PFSK-1 (cell line): ENCODE measurements around the gene PCCB.

Experiments
- FOXP2 ChIP-seq: optimal IDR thresholded peaks from 2 replicates; pipeline ENCODE3; 2011; ENCODE audit warnings: borderline replicate concordance, control low read depth, inconsistent platforms; ENCODE audit not compliant: insufficient read depth; ENCODE audit errors: extremely low read length, extremely low read depth
- POLR2AphosphoS5 ChIP-seq: IDR thresholded peaks from 2 replicates; pipeline ENCODE4 v1.6.1; 2012; ENCODE audit warnings: low read depth, mild to moderate bottlenecking, control low read depth, low read length, moderate library complexity
- SIN3A ChIP-seq: IDR thresholded peaks from 2 replicates; pipeline ENCODE4 v1.6.1; 2012; ENCODE audit warnings: mild to moderate bottlenecking, low read length, moderate library complexity, borderline replicate concordance; ENCODE audit not compliant: insufficient read depth
- TF ChIP-seq, protein P1 (sequence below), 2 experiments: IDR thresholded peaks; 2 replicates each; pipeline versions ENCODE4 v1.6.1 to v1.8.0; 2011 to 2012; ENCODE audit warnings: low read depth in 2 of 2, low read length in 2 of 2, control low read depth in 1 of 2, inconsistent platforms in 1 of 2, mild to moderate bottlenecking in 1 of 2, moderate library complexity in 1 of 2; ENCODE audit not compliant: insufficient read depth in 1 of 2

GRCh38 chr3:136258199-136258598, 8.1 kb downstream of the PCCB start:
- TF ChIP-seq, protein P1, sequence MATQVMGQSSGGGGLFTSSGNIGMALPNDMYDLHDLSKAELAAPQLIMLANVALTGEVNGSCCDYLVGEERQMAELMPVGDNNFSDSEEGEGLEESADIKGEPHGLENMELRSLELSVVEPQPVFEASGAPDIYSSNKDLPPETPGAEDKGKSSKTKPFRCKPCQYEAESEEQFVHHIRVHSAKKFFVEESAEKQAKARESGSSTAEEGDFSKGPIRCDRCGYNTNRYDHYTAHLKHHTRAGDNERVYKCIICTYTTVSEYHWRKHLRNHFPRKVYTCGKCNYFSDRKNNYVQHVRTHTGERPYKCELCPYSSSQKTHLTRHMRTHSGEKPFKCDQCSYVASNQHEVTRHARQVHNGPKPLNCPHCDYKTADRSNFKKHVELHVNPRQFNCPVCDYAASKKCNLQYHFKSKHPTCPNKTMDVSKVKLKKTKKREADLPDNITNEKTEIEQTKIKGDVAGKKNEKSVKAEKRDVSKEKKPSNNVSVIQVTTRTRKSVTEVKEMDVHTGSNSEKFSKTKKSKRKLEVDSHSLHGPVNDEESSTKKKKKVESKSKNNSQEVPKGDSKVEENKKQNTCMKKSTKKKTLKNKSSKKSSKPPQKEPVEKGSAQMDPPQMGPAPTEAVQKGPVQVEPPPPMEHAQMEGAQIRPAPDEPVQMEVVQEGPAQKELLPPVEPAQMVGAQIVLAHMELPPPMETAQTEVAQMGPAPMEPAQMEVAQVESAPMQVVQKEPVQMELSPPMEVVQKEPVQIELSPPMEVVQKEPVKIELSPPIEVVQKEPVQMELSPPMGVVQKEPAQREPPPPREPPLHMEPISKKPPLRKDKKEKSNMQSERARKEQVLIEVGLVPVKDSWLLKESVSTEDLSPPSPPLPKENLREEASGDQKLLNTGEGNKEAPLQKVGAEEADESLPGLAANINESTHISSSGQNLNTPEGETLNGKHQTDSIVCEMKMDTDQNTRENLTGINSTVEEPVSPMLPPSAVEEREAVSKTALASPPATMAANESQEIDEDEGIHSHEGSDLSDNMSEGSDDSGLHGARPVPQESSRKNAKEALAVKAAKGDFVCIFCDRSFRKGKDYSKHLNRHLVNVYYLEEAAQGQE (IDR thresholded peaks at IDR 0.05; ENCODE audit: insufficient read depth in 1 of 2, low read depth in 2 of 2, low read length in 2 of 2): no peak
- no peak for TF ChIP-seq FOXP2
- TF ChIP-seq SIN3A: no peak
- TF ChIP-seq POLR2AphosphoS5: no peak
